Left renal pelvis (tissue), 4 donors: ENCODE data around the gene STAG1. TPM values are rescaled to one million over a fixed set of nuclear protein-coding genes. Genes with fewer than 3 reads are reported as not detected.
"Not testable (repeated sequence)": the region's sequence is repeated elsewhere in the genome, so short reads cannot be mapped to it uniquely, and the experiment has no call there.

Source experiments
- DNase-seq, 4 donors: peaks; one replicate each; pipeline ENCODE4 v3.0.0-alpha.2; 2013; ENCODE audit warnings: low read depth in 4 of 4, low spot score in 3 of 4
- polyA plus RNA-seq, 4 donors: library from polyadenylated mRNA; unstranded; fragments of 120-200 nt; gene quantifications; one replicate each; pipeline ENCODE4 v1.2.1, GENCODE V29; 2013; ENCODE audit not compliant: insufficient read length in 4 of 4

Gene STAG1
- polyA plus RNA-seq, 4 donors: 46.1 to 57.5 (median 51.8) TPM

DNA sequence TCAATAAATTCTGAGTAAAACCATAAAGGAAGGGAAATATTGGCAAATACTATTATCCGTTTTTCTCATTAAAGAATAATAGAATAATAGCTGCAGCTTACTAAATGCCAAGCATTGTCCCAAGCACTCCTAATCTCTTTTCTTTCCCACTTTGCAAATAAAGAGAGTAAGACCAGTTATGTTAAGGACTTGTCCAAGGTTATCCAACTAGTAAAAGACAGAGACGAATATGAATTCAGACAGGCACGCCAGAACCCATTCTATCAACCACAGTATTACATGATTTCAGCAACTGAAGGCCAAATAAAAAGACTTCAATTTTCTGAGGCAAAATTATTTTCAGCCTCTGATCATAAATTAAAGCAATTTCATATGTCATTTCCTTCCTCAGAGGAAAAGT is 235.5 kb downstream of the STAG1 start:
- DNase-seq: no peak

DNA sequence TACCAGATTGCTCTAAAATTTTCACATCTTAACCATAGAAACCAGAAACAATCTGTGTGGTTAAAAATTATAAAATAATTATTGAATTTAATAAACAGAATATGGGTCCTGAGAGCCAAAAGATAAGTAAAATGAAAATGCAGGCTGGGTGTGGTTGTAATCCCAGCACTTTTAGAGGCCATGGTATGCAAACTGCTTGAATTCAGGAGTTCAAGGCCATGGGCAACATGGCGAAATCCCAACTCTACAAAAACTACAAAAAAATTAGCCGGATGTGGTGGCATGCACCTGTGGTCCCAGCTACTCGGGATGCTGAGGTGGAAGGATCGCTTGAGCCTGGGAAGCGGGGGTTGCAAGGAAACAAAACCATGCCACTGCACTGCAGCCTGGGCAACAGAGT is 236.1 kb downstream of the STAG1 start:
- no peak for DNase-seq

DNA sequence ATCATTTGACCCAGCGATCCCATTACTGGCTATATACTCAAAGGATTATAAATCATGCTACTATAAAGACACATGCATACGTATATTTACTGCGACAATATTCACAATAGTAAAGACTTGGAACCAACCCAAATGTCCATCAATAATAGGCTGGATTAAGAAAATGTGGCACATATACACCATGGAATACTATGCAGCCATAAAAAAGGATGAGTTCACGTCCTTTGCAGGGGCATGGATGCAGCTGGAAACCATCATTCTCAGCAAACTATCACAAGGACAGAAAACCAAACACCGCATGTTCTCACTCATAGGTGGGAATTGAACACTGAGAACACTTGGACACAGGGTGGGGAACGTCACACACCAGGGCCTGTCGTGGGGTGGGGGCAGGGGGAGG is 237.6 kb downstream of the STAG1 start:
- DNase-seq: not testable (repeated sequence)

- DNase-seq: no peak
These were observed 238.8 kb downstream of the STAG1 start for GRCh38 chr3:136513367-136513766.

GRCh38 chr3:136512381-136512780 is 239.8 kb downstream of the STAG1 start:
- no peak for DNase-seq

DNA sequence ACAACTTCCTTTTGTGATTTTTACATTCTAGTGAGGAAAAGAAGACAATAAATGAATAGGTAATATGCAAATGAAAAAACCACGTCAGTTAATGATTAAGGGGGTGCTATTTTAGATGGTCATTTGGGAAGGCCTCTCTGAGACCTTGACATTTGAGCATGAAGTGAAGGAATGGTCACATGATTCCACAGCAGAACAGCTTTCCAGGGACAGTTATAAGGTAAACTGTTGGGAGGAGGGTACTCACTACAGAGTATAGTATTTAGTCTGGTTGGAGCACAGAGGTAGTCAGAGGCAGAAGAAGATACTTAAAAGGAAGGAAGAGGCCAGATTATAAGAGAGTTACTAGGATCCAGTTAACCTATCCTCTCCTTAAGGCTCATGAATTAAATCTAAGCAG is 246.5 kb downstream of the STAG1 start:
- no peak for DNase-seq

DNA sequence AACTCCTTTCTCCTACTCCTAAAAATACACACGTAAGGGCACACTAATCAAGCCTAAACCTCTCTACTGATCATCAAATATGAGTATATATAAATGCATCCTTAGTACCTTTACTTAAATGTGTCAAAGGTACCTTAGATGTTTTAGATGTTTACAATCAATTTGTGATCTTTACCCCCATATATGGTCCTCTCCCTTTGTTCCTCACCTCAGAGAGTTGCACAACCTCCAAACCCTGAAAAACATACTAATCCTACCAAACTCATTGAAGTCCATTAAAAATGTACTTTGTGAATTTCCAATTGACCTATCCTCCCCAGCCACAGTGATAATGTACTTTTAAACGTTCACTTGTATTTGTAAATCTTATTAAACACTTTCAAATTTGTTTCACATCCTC is 249.1 kb downstream of the STAG1 start:
- DNase-seq: no peak

DNA sequence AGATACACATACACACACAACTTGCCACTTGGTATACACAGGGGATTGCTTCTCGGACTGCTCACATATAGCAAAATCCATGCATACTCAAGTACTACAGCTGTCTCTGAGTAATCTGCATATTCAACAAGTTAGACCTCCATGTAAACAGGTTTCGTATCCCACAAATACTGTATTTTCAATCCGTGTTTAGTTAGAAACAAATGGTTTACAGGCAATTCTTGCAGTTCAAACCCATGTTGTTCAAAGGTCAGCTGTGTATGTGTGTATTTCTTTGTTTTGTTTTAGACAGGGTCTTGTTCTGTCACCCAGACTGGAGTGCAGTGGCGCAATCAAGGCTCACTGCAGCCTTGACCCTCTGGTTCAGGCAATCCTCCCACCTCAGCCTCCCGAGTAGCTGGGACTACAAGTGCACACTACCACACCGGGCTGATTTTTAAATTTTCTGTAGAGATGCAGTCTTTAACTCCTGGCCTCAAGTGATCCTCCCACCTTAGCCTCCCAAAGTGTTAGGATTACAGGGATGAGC is 253.2 kb downstream of the STAG1 start:
- no peak for DNase-seq

DNA sequence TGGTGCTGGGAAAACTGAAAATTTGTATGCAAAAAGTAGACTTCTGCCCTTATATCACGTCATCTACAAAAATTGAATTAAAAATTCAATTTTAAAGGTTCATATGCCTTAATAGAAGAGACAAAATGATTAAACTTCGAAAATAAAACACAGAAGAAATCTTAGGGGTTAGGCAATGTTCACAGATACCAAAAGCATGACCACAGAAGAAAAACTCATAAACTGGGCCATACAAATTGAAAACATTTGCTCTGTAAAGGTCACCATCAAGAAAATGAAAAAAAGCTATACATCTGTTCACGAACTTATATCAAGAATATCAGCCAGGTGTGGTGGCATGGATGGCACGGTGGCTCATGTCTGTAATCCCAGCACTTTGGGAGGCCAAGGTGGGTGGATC is 257.0 kb downstream of the STAG1 start:
- no peak for DNase-seq

- no peak for DNase-seq
These were observed 261.4 kb downstream of the STAG1 start for GRCh38 chr3:136490646-136491405.

GRCh38 chr3:136485777-136486176 is 266.4 kb downstream of the STAG1 start:
- no peak for DNase-seq

DNA sequence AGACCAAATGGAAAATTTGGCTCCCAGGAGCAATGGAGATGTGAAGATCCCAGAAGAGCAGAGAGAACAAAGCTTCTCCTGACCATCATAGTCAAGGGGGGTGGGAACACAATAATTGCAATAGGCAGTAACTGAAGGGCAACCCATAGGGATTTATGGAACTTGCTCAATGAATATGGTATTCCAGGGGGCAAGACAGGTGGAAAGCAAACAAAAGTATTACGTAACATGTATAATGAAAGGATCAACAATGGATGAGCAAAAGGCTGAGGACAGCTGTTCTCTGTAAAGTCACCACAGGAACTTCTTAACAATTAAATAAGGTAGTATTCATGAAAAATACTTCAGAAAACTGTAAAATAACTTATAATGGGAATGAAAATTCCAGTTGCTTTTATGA is 275.9 kb downstream of the STAG1 start:
- DNase-seq: no peak

- DNase-seq: not testable (repeated sequence)
These were observed 277.3 kb downstream of the STAG1 start for GRCh38 chr3:136474876-136475275.

GRCh38 chr3:136473716-136474326 is 278.4 kb downstream of the STAG1 start:
- no peak for DNase-seq

DNA sequence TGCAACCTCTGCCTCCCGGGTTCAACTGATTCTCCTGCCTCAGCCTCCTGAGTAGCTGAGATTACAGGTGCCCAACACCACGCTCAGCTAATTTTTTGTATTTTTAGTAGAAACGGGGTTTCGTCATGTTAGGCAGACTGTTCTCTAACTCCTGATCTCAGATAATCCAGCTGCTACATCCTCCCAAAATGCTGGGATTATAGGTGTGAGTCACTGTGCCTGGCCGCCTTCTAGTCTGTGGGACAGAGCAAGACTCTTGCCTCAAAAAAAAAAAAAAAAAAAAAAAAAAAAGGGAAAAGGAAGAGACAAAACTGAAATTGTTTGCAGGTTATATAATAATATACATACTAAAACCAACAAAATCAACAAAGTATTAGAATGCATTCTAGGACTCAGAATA is 286.9 kb downstream of the STAG1 start:
- DNase-seq: no peak

GRCh38 chr3:136464502-136464901 is 287.7 kb downstream of the STAG1 start:
- no peak for DNase-seq

- DNase-seq: no peak
These were observed 289.0 kb downstream of the STAG1 start for GRCh38 chr3:136463170-136463569.

DNA sequence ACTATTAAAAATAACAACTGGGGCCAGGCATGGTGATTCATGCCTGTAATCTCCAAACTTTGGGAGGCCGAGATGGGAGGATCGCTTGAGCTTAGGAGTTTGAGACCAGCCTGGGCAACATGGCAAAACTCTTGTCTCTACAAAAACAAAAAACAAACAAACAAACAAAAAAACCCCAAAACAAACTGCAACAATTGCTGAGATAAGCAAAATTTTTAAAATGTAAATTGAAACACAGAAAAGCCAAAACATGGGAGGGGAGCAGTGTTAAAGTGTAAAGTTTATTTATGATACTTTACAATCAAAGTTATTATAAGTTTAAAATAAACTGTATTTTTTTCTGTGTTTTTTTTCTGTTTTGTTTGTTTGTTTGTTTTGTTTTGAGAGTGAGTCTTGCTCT is 294.4 kb downstream of the STAG1 start:
- DNase-seq: no peak

GRCh38 chr3:136456196-136456595 is 296.0 kb downstream of the STAG1 start:
- no peak for DNase-seq

DNA sequence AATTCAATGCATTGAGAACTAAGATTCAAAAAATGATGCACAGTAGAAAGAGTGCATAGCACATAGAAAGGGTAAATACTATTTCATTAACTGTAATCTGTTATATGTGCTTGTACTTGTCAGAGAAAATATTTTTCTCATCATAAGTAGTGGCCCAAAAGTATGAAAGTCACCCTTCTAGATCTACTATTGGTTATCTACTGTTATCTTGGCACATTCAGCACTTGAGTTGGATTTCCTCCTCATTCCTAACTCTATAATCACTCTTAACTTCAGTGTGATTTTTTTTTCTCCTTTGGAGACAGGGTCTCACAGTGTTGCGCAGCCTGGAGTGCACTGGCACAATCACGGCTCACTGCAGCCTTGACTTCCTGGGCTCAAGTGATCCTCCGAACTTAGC is 307.6 kb downstream of the STAG1 start:
- DNase-seq: no peak

DNA sequence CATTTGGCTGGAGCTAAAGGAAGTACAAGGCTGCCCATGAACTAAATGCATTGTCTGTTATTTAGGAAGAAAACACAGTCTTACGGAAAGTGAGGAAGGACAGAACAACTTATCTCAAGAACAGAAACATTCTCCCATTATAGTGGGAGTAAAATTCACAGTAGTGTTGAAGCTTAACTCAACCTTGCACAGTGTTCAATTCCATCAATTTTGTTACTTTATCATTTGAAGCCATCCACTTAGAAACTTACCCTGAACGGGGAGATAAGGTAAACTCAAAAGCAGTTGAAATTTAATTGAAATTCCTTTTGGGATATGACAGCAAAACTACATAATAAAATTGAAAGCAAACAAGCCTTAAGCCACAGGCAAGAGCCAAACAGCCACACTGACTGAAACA is 315.1 kb downstream of the STAG1 start:
- DNase-seq: no peak

DNA sequence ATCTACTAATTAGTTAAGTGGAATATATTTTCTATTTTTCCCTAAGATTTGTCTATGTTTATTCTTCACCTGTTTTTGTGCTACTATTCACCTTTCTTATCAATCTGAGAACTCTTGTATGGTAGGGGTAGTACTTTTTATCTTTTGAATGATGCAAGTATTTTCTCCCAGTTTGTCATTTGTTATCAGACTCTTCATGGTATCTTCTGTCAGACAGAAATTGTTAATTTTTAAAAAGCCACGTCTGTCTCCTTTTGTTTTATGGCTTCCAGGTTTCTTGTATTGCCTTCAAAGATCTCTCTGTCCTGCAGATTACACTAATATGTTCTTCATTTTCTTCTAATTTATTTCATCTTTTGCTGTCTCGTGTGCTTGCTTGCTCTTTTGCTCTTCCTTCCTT is 317.7 kb downstream of the STAG1 start:
- DNase-seq: no peak
